ENCODE data around the gene GRK1.

DNA sequence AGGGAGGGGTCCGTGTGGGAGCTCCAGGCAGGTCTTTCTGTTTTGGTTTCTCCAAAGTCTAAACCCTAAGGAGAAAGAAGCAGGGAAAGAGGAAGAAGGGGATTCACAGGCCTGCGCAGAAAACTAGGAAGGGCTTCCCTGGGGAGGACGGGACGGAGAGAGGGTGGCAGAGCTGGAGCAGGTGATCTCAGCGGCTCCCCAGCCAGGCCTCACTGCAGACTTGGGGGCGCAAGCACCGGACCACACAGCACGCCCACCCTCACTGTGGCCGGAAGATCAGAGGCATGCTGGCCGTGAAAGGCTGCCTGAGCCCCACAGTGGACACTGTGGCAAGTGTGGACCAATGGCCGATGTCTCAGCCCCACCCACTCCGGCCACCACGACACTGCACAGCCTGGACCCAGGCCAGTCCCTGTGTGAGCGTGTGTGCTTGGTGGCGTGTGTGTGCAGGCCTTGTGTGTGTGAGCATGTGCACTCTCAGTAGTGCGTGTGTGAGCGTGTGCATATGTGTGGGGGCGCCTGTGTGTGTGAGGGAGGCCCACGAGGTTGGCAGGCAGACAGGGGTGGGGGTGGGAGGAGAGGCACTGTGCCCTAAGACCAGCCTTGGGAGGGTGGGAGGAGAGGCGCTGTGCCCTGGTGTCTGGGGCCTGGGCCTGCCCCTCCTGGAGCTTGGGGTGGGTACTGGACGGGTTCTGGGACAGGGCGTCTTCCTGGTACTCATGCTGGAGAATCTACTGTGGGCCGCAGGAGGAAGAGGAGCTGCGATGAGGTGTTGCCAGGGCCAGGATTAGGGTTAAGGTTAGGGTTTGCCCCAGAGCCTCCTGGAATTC lies 76.6 kb downstream of the GRK1 start:
- TF ChIP-seq, protein P1, sequence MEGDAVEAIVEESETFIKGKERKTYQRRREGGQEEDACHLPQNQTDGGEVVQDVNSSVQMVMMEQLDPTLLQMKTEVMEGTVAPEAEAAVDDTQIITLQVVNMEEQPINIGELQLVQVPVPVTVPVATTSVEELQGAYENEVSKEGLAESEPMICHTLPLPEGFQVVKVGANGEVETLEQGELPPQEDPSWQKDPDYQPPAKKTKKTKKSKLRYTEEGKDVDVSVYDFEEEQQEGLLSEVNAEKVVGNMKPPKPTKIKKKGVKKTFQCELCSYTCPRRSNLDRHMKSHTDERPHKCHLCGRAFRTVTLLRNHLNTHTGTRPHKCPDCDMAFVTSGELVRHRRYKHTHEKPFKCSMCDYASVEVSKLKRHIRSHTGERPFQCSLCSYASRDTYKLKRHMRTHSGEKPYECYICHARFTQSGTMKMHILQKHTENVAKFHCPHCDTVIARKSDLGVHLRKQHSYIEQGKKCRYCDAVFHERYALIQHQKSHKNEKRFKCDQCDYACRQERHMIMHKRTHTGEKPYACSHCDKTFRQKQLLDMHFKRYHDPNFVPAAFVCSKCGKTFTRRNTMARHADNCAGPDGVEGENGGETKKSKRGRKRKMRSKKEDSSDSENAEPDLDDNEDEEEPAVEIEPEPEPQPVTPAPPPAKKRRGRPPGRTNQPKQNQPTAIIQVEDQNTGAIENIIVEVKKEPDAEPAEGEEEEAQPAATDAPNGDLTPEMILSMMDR (IDR thresholded peaks at IDR 0.05; ENCODE audit: low read depth, low read length): no peak
- TF ChIP-seq MYC (IDR thresholded peaks at IDR 0.05; ENCODE audit: low read depth, low read length): no peak
- no peak for TF ChIP-seq POLR2A (IDR thresholded peaks at IDR 0.05; ENCODE audit: extremely low read depth, insufficient read length)

Measured in NB4 (cell line).